MM.1S (cell line): Measurements from ENCODE around the gene PAK1.

ENCODE experiments used
- EZH2phosphoT487 ChIP-seq: fragments of 300-600 bp; sonication (generic); IDR thresholded peaks from 2 replicates; pipeline ENCODE4 v1.6.1; 2018; ENCODE audit warnings: antibody characterized with exemption, low read length
- TF ChIP-seq, protein P1 (sequence below): fragments of 300-600 bp; sonication (generic); IDR thresholded peaks from 2 replicates; pipeline ENCODE4 v1.5.1; 2016; ENCODE audit warnings: antibody characterized with exemption, low read length, mixed read lengths

- no peak for TF ChIP-seq EZH2phosphoT487
- TF ChIP-seq, protein P1, sequence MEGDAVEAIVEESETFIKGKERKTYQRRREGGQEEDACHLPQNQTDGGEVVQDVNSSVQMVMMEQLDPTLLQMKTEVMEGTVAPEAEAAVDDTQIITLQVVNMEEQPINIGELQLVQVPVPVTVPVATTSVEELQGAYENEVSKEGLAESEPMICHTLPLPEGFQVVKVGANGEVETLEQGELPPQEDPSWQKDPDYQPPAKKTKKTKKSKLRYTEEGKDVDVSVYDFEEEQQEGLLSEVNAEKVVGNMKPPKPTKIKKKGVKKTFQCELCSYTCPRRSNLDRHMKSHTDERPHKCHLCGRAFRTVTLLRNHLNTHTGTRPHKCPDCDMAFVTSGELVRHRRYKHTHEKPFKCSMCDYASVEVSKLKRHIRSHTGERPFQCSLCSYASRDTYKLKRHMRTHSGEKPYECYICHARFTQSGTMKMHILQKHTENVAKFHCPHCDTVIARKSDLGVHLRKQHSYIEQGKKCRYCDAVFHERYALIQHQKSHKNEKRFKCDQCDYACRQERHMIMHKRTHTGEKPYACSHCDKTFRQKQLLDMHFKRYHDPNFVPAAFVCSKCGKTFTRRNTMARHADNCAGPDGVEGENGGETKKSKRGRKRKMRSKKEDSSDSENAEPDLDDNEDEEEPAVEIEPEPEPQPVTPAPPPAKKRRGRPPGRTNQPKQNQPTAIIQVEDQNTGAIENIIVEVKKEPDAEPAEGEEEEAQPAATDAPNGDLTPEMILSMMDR: no peak
Observed at GRCh38 chr11:77395460-77396173, 78.3 kb downstream of the PAK1 start.
